OCI-LY1 (cell line): ENCODE results near the gene GMEB2.
A peak's percentile ranks its signal among the peaks of the same experiment; 100 is the strongest.

Experiments used
- H2AFZ ChIP-seq: fragments of 200-600 bp; sonication (generic), shearing (Covaris generic); 2 replicates; pipeline ENCODE4 v1.6.0; 2014; ENCODE audit warnings: antibody characterized with exemption, mild to moderate bottlenecking, low read length
- H3F3A ChIP-seq: fragments of 200-600 bp; sonication (generic), shearing (Covaris generic); 2 replicates; pipeline ENCODE4 v1.6.0; 2014; ENCODE audit warnings: mild to moderate bottlenecking, antibody characterized with exemption, low read length, moderate library complexity; ENCODE audit not compliant: insufficient read depth
- H3K27ac ChIP-seq: fragments of 200-600 bp; sonication (generic); 2 replicates; pipeline ENCODE4 v1.5.1; 2014; ENCODE audit warnings: low read length, mixed run types, mild to moderate bottlenecking, low read depth; ENCODE audit not compliant: poor library complexity, severe bottlenecking
- H3K27me3 ChIP-seq: fragments of 200-600 bp; sonication (generic); 2 replicates; pipeline ENCODE4 v1.6.0; 2014; ENCODE audit warnings: antibody characterized with exemption, mild to moderate bottlenecking, low read length, moderate library complexity; ENCODE audit not compliant: insufficient read depth
- H3K36me3 ChIP-seq: fragments of 200-600 bp; sonication (generic); 2 replicates; pipeline ENCODE4 v1.6.1; 2014; ENCODE audit warnings: mild to moderate bottlenecking, antibody characterized with exemption, low read length, moderate library complexity, mixed read lengths; ENCODE audit not compliant: insufficient read depth
- H3K4me1 ChIP-seq: fragments of 200-600 bp; sonication (generic); 2 replicates; pipeline ENCODE4 v1.5.1; 2014; ENCODE audit warnings: mild to moderate bottlenecking, low read length, moderate library complexity; ENCODE audit not compliant: insufficient read depth, severe bottlenecking
- H3K4me2 ChIP-seq: fragments of 200-600 bp; sonication (generic), shearing (Covaris generic); 2 replicates; pipeline ENCODE4 v1.6.1; 2014; ENCODE audit warnings: low read length
- H3K4me3 ChIP-seq: fragments of 200-600 bp; sonication (generic); 2 replicates; pipeline ENCODE4 v1.5.1; 2014; ENCODE audit warnings: low read length, low read depth, mild to moderate bottlenecking, mixed read lengths; ENCODE audit not compliant: poor library complexity, severe bottlenecking
- H3K79me2 ChIP-seq: fragments of 200-600 bp; shearing (Covaris generic); 2 replicates; pipeline ENCODE4 v1.6.1; 2016; ENCODE audit warnings: mixed run types, low read length, mixed read lengths; ENCODE audit not compliant: insufficient read depth
- H3K9ac ChIP-seq: fragments of 200-600 bp; sonication (generic), shearing (Covaris generic); 2 replicates; pipeline ENCODE4 v1.6.1; 2014; ENCODE audit warnings: mild to moderate bottlenecking, low read length, mixed read lengths
- H3K9me2 ChIP-seq: fragments of 200-600 bp; sonication (generic), shearing (Covaris generic); 2 replicates; pipeline ENCODE4 v1.6.1; 2014; ENCODE audit warnings: low read depth, mild to moderate bottlenecking, low read length, mixed read lengths
- H3K9me3 ChIP-seq: fragments of 200-600 bp; shearing (Covaris generic); 2 replicates; pipeline ENCODE4 v1.6.1; 2014; ENCODE audit warnings: low read length, mixed read lengths
- H4K20me1 ChIP-seq: fragments of 200-600 bp; sonication (generic), shearing (Covaris generic); 2 replicates; pipeline ENCODE4 v1.6.0; 2016; ENCODE audit warnings: mild to moderate bottlenecking, low read length; ENCODE audit not compliant: insufficient read depth
- EZH2 ChIP-seq: fragments of 200-600 bp; sonication (generic), shearing (Covaris generic); IDR thresholded peaks from 2 replicates; pipeline ENCODE4 v1.8.0; 2017; ENCODE audit warnings: borderline replicate concordance, mixed run types, mild to moderate bottlenecking, antibody characterized with exemption, low read length, moderate library complexity, mixed read lengths
- TF ChIP-seq, protein P1 (sequence below): fragments of 200-600 bp; sonication (generic), shearing (Covaris generic); IDR thresholded peaks from 2 replicates; pipeline ENCODE4 v1.5.1; 2017; ENCODE audit warnings: mild to moderate bottlenecking, antibody characterized with exemption, low read length, moderate library complexity, mixed read lengths

The GMEB2 gene

DNA sequence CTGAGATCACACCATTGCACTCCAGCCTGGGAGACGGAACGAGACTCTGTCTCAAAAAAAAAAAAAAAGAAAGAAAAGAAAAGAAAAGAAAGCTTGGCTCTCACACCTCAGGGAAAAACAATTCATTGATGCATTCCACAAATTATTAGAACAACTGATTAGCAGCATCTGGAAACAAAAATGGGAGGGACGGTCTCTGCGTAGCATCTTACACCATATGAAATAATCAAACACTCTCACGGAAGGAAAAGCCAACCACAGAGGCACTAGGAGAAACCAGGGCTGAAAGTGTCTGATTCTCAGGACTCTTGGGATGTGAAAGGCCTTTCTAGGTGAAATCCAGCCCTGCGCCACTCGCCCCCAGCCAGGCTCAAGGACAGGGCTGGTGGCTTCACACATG, 50.6 kb downstream of the GMEB2 start:
- Histone ChIP-seq H3F3A (no peaks in the 10 kb centered on the region), H3K9ac (no peak overlapping the region), H3K4me3 (no peak overlapping the region), H3K9me2 (no peaks in the 10 kb centered on the region), H3K79me2 (no peaks in the 10 kb centered on the region), H3K4me2 (no peak overlapping the region), H3K4me1 (peaks cover 11% of the 10 kb centered on the region), H3K9me3 (no peaks in the 10 kb centered on the region), H3K27ac (no peak overlapping the region), H3K27me3 (peaks cover 10% of the 10 kb centered on the region), H2AFZ (no peak overlapping the region), H4K20me1 (no peaks in the 10 kb centered on the region), H3K36me3 (no peaks in the 10 kb centered on the region)
- TF ChIP-seq, protein P1, sequence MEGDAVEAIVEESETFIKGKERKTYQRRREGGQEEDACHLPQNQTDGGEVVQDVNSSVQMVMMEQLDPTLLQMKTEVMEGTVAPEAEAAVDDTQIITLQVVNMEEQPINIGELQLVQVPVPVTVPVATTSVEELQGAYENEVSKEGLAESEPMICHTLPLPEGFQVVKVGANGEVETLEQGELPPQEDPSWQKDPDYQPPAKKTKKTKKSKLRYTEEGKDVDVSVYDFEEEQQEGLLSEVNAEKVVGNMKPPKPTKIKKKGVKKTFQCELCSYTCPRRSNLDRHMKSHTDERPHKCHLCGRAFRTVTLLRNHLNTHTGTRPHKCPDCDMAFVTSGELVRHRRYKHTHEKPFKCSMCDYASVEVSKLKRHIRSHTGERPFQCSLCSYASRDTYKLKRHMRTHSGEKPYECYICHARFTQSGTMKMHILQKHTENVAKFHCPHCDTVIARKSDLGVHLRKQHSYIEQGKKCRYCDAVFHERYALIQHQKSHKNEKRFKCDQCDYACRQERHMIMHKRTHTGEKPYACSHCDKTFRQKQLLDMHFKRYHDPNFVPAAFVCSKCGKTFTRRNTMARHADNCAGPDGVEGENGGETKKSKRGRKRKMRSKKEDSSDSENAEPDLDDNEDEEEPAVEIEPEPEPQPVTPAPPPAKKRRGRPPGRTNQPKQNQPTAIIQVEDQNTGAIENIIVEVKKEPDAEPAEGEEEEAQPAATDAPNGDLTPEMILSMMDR: no peak
- no peak for TF ChIP-seq EZH2

DNA sequence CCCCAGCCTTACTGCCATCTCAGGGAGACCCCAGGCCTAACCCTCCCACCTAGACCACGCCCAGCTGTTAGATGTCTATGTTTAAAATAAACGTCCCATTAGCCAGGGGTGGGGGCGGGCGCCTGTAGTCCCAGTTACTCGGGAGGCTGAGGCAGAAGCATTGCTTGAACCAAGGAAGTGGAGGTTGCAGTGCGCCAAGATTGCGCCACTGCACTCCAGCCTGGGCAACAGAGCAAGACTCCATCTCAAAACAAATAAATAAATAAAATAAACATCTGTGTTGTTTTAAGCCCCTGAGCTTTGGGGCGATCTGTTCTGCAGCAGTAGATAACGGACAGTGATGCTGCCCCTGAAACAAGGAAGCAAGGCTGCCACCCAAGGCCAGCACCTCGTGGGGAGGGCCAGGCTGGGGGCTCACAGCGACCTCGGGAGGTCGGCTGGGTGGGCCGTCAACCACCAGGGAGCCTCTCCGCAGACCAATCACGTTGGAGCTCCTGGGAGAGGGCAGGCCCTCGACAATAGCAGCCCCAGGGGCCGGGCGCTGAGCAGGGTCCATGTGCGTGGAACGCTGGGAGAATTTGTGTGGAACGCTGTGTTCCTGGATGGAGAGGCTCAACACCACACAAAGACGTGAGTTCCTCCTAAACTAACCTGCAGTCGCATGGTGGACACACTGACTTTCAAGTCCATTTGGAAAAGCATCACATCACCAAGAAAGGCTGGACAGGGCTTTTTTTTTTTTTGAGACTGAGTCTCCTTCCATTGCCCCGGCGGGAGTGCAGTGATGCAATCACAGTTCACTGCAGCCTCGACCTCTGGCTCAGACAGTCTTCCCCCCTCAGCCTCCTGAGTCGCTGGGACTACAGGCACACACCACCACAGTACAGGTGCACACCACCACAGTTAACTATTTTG, 51.8 kb downstream of the GMEB2 start:
- Histone ChIP-seq H3K9me3 (no peaks in the 10 kb centered on the region), H3K36me3 (no peaks in the 10 kb centered on the region), H3K4me1 (peaks cover 11% of the 10 kb centered on the region), H3K9me2 (no peaks in the 10 kb centered on the region), H3K79me2 (no peaks in the 10 kb centered on the region), H4K20me1 (no peaks in the 10 kb centered on the region), H3K27ac (no peak overlapping the region), H3K4me3 (no peak overlapping the region), H3F3A (no peaks in the 10 kb centered on the region), H3K27me3 (peaks cover 8% of the 10 kb centered on the region), H2AFZ (no peak overlapping the region), H3K4me2 (0 out of 2 replicates have a peak overlapping the region, but pooled peaks have one; percentile 82), H3K9ac (no peak overlapping the region)
- no peak for TF ChIP-seq EZH2
- TF ChIP-seq, protein P1: no peak

DNA sequence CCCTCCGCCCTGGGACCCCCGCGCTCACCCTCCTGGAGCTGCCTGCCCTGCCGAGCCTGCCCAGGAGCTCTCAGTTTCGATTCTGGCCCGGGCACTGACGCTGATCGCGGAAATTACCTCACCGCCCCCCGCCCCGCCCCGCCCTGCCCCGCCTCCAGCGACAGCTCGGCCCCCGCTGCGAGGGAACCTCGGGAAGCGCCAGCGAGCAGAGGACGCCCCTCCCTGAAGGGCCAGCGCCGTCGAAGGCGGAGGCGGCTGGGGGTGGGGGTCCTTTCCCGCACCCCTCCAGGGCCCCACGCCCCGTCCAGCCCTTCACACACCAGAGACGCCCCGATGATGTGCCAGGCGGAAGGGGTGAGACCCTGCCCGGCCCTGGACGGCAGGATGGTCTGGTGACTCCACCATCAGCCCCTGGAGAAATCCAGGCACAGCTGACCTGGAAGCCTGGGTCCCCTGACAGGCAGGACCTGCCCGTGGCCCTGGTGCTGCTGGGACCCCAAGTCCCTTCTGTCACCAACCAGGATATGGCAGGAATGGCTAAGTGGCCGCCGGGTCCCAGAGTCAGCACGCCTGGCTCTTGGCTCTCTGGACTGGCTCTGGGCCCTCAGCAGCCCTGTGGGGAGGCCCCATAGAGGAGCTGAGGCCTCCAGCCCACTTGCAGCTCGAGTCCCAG, 52.6 kb downstream of the GMEB2 start, which contains the start of gene HELZ2:
HELZ2 (minus strand) TSS at position 84 of the 673 bp plus-strand sequence. CDS start 1,854 bp downstream, outside the sequence.
- H3K4me3 ChIP-seq: peak within 1 kb of the TSS; percentile 67
- H3K9me2 ChIP-seq: no peaks in the 10 kb centered on the region
- peaks cover 11% of the 10 kb centered on the region for H3K4me1 ChIP-seq
- peak within 1 kb of the TSS; percentile 87 for H3K4me2 ChIP-seq
- peaks cover under 1% of the 10 kb centered on the region for H3K27me3 ChIP-seq
- no peaks in the 10 kb centered on the region for H3K36me3 ChIP-seq
- no peaks in the 10 kb centered on the region for H4K20me1 ChIP-seq
- H3K27ac ChIP-seq: no peak within 1 kb of the TSS
- no peaks in the 10 kb centered on the region for H3K79me2 ChIP-seq
- TF ChIP-seq, protein P1: no peak
- TF ChIP-seq EZH2: no peak
- H3K9ac ChIP-seq: peak within 1 kb of the TSS; percentile 63
- no peaks in the 10 kb centered on the region for H3K9me3 ChIP-seq
- no peaks in the 10 kb centered on the region for H3F3A ChIP-seq
- no peak within 1 kb of the TSS for H2AFZ ChIP-seq
